Measurements from ENCODE around the gene JSRP1.

DNA sequence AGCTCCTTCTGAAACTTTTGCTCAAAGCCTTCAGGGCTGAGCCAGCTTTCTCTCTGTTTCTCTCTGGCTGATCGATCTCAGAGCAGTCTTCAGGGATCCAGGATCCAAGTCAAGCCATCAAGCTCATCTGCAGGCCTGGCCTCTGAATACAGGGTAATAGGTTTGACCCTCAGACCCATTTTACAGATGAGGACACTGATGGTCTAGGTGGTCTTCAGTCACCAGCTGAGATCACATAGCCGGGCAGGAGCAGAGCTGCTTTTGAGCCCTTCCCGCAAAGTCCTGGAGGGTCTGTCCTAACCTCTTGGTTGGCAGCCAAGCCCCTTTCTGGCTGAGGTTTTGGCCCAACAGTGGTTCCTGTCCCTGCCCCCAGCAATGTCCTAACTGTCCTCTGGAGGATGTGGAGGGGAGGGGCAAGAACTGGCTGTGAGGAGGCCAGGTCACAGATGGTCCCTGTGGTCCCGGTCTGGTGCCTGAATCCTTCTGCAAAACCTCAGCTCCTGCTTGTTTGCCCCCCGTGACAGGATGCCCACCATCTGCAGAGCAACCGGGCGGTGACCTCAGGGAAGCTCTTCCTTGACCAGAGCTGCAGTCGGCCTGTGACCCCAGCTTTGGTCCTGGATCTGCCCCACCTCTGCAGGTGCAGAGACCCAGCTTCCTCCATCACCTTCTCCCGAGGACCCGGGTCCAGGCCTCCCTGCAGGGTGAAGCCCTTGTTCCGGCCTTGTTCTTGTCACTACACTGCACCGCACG lies 31.5 kb upstream of the JSRP1 start:
- TF ChIP-seq, protein P1, sequence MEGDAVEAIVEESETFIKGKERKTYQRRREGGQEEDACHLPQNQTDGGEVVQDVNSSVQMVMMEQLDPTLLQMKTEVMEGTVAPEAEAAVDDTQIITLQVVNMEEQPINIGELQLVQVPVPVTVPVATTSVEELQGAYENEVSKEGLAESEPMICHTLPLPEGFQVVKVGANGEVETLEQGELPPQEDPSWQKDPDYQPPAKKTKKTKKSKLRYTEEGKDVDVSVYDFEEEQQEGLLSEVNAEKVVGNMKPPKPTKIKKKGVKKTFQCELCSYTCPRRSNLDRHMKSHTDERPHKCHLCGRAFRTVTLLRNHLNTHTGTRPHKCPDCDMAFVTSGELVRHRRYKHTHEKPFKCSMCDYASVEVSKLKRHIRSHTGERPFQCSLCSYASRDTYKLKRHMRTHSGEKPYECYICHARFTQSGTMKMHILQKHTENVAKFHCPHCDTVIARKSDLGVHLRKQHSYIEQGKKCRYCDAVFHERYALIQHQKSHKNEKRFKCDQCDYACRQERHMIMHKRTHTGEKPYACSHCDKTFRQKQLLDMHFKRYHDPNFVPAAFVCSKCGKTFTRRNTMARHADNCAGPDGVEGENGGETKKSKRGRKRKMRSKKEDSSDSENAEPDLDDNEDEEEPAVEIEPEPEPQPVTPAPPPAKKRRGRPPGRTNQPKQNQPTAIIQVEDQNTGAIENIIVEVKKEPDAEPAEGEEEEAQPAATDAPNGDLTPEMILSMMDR (IDR thresholded peaks at IDR 0.05) = no peak
- TF ChIP-seq POLR2A (IDR thresholded peaks at IDR 0.05) = no peak
